NCI-H2196 (cell line): ENCODE results near the gene RAB6C.
"Not testable (repeated sequence)": the region's sequence is repeated elsewhere in the genome, so short reads cannot be mapped to it uniquely, and the experiment has no call there.

Source experiments
- DNase-seq: peaks from one replicate; lab custom pipeline; 2025; ENCODE audit not compliant: unreplicated experiment; lab: John Stamatoyannopoulos, UW

Gene RAB6C

DNA sequence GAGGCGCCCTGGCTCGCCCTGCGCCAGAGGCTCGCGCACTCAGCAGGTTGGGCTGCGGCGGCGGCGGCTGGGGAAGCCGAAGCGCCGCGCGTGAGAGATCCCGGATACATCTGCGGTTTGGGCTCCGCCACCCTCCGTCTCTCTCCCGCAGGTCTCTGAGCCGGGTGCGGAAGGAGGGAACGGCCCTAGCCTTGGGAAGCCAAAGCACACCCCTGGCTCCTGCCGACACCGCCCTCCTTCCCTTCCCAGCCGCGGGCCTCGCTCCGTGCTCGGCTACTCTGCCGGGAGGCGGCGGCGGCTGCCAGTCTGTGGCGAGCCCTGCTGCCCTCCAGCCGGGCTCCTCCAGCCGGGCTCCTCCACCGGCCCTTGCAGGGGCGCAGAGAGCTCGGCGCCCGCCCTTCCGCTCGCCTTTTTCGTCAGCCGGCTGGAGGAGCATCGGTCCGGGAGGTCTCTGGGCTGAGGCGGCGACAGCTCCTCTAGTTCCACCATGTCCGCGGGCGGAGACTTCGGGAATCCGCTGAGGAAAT, at the start of gene RAB6C:
TSS of gene RAB6C (plus strand) at position 38 of the 527 bp plus-strand sequence. CDS start at position 488, 450 bp downstream.
- not testable (repeated sequence) for DNase-seq

DNA sequence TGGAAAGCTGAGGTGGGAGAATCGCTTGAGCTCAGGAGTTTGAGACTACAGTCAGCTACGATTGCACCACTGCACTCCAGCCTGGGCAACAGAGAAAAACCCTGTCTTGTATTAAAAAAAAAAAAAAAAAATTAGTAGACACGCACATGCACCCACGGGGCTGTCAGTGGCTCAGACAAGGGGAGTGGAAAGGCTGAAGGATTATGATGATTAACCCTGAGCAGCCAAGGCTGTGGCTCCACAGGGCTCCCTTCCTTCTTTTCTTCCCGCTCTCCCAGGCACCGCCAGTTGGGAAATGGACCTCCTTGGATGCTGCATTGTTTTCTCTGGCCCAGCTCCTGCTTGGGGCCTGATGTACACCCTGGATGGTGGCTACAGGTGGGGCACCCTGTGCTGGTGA, 49.0 kb upstream of the RAB6C start:
- no peak for DNase-seq

DNA sequence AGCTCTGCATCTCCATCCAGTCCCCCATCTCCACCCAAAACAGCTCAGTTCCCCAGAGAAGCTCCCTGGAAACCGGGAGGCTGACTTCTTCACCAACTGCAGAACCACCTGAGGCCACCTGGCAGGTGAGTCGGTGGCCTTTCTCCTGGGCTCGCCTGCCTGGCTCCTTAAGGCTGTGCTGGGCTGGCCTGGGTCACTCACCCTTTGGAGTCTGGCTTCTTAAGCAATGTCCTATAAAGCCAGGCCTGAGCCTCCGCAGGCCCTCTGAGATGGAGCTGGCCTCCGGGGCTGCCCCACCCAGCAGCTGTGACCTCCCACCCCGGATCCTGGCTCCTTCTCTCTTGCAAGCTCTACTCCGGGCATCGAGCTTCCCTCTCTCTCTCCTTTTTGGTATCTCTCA, 46.1 kb upstream of the RAB6C start:
- not testable (repeated sequence) for DNase-seq

DNA sequence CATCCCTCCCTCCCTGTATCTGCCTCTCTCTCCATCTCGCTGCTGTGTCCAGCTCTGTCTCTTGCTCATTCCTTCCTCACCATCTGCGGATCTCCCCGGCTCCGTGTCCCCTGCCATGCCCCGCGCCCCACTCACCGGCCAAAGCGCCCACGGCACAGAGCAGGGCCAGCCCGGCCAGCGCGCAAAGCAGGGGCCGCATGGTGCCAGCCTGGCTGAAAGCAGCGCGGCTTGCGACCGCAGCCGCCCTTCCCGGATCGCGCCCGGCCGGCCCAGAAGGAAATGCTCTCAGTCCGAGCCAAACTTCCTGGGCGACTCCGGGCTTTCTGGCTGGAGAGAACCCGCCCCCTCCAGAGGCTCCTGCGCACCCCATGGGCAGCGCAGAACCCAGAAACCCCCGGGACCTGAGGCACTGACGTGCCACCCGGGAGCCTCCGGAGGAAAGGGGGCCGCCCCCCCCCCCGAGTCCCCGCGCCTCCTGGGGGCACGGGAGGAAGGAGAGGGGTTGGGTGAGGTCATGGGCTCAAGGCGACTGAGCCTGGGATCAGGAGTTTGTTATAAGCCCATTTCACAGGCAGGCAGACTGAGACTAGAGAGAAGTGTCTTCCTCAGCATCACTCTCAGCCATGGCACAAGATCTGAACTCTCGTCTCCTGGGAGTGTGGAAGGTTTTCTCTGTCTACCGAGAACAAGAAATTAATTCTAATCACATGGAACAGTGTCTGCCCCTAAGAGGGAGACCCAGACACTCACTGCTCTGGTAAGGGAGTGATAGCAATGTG, 45.2 kb upstream of the RAB6C start:
- no peak for DNase-seq

DNA sequence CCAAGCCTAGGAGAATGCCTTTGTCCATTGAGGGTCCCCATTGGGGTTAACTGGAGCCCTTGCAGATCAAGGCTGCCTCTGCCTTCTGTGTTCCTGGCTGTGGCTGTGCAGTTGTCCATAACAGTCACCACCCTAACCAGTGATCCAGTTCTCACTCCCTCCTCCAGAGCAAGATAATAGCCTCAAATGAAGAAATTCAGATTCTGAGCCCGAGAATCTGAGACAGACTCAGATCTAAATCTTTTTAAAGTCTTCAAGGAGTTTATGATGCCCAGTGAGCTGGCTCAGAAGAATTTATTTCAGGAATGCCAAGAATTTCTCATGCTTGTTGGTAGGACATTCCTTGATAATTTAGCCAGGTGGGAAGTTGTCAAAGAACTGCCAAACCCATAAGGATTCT, 44.3 kb upstream of the RAB6C start:
- no peak for DNase-seq

DNA sequence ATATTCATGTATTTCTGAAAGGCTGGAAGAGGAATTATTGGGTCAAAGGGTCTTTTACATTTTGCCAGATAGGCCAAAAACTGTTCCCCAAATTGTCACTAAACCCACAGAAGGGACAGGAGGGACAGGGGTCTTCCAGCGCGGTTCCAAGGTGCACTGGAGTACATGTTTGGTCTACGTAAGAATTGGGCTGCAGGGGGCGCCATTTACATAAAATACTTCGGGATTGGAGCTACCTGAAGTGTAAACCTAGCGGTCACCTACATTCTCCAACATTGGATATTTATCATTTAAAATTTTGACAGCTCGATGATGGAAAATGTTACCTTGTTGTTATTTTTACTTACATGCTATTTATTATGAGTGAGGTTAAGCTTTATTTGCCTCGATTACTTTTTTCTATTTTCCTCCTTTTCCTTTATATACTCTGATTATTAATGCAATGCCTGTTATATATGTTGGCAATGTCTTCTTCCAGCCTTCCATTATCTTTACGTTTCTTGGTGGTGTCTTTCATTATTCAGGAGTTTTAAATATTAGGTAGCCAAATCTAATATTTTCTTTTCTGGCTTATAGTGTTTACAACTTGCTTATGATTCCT, 43.0 kb upstream of the RAB6C start:
- DNase-seq = no peak

DNA sequence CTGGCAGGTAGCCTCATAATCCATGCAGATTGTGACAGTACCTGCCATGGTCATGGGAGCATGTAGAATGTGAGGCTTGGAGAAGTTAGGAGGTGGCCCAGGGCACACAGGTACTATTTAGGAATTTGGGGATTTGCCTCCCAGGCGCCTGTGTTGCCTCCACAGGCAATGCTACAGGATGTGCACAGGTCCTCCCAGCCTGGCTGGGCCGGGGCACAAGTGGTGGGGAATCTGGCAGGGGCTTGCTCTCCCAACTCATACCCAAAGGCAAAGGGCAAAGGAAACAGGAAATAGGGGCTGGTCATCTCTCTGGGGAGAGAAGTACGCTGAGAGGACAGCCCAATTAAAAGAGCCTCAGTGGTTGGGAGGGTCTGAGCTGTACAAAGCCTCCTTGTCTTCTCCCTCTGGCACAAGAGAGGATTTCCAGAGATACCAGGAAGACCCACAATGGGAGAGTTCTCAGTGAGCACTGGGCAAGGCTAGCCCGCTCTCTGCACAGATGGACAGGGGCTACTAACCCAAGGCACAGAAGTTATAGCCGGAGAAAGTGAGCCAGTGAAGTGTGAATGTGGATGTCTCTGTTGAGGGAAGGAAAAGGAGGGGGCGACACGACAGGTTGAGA, 40.5 kb upstream of the RAB6C start:
- not testable (repeated sequence) for DNase-seq

DNA sequence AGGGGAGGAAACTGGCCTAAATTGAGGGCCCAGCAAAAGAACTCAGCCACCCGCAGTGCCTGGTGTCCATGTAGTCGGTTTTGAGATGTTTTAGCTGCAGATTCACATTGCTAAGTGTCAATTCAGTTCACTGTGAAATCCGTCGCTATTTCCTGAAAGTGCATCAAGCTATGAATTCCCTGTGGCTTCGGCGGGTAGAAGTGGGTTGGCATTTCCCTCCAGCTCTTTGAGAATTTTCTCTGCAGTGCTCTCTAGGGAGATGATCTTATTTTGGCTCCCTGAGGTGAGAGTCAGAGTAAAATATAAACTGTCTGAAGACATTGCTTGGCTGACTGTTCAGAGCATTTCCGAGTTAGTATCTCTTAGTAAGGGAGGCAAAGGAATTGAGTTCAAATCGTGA, 36.0 kb upstream of the RAB6C start:
- DNase-seq = not testable (repeated sequence)

DNA sequence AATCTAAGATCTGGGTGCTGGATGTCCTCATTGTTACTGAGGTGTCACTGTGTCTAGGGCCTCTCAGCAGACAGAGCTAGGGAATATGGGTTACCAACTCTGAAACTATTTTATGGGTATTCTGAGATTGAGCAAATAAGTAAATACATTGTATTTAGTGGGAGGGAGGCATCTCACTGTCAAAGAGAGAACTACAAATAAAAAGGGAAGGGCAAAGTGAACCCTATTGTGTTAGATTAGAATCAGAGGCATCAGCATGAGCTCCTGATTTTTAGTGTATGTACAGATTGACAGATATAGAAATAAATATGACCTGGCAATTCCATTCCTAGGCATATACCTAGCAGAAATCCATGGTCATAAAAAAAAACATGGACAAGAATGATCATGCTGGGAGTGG, 33.9 kb upstream of the RAB6C start:
- no peak for DNase-seq

DNA sequence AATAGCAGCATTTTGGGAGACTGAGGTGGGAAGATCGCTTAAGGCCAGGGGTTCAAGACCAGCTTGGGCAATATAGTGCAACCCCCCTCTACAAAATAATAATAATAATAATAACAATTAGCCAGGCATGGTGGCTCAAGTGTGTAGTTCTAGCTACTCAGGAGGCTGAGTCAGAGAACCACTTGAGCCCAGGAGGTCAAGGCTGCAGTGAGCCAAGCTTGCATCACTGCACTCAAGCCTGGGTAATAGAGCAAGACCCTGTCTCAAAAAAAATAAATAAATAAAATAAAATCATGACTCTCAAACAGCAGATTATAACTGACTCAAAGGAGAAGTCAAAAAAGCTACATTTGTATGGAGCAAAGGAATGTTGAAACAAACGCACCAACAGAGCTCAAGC, 31.8 kb upstream of the RAB6C start:
- DNase-seq = not testable (repeated sequence)

DNA sequence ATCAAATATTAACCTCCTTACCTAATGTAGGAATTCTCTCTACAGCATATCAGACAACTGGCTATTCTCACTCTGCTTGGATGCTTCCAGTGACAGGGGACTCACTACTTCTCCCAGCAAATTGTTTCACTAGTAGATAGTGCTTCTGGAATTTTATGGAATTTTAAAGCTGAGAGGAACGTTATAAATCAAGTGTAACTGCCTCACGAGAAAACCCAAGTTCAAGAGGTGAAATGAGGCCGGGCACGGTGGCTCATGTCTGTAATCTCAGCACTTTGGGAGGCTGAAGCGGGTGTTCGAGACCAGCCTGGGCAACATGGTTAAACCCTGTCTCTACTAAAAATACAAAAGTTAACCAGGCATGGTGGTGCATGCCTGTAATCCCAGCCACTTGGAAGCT, 23.3 kb upstream of the RAB6C start:
- DNase-seq = not testable (repeated sequence)

DNA sequence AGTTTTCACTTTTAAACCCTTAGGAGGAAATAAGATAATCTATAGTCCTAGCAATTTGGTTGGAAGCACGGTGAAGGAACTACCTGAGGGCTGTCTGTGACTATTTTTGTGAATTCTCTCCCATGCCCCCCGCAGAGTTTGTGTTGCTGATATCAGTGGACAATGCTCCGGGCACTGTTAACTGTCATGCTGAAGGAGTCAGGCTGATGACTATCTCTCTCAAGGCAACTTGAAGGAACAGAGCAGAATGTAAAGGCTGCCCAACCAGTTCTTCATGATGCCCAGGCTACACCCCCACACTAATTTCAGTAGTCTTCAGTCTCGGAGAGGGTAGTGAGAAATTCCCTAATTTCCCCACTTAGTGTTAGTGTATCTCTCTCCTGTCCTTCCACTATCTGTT, 21.6 kb upstream of the RAB6C start:
- DNase-seq = no peak

DNA sequence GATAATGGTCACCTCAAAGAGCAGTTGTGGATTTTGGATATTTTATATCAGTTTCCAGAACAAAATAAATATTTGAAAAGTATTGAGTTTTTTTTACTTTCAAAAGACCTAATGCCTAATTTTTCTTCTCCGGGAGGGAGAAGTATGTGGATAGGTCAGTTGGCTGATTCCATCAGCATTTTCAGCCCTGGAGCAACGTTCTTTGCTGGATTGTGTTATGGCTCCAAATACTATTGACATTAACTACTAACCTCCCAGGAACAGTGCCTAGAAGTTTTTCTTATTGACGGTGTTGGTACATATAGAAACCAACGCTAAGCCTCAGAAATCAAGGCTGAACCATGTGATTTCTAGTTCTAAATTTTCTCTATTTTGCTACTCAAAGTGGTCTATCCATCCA, 20.7 kb upstream of the RAB6C start:
- not testable (repeated sequence) for DNase-seq

DNA sequence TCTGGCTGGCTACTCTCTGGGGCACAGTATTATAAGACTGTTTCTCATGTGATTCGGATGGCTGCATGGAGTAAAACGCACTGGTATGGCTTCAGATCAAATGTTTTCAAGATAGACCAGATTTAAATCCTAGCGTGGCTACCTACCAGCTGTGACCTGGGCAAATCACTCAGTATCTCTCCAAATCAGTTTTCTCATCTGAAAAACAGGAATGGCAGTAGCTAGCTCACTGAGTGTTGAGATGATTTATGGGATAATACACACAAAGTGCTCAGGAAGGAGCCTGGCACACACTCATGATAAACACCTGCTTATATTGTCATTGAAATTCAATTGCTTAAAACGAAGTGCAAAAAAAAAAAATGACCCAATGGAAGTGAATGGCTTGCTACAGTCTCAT, 10.9 kb upstream of the RAB6C start:
- not testable (repeated sequence) for DNase-seq

DNA sequence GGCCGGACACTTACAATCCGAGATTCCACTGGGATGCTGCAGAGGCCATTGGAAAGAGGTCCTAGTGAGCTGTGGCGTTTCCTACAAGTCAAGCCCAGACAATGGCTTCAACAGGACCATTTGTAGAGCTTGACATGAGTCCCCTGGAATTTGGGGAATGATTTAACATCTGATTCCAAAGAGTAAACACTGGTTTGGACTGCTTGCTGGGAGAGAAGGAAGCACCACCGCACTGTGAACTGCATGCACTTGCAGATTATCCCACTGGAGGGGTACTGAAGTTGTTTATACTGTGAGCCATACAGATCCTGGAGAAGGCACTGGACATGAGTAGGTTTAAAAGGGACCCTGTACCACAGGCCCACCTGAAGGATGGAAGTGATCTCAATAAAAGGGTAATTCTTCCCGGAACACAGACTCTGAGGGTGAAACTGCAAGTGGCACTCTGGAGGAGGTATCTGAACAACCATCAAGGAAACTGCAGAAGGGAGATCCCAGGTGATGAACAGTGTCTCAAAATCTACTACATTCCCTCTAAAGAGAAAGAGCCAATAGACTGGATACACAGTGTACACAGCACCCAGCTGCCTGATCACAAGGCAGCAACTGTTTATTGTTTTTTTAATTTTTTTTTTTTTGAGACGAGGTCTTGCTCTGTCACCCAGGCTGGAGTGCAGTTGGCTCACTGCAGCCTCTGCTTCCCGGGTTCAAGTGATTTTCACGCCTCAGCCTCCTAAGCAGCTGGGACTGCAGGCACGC, 4.3 kb upstream of the RAB6C start:
- DNase-seq = no peak

DNA sequence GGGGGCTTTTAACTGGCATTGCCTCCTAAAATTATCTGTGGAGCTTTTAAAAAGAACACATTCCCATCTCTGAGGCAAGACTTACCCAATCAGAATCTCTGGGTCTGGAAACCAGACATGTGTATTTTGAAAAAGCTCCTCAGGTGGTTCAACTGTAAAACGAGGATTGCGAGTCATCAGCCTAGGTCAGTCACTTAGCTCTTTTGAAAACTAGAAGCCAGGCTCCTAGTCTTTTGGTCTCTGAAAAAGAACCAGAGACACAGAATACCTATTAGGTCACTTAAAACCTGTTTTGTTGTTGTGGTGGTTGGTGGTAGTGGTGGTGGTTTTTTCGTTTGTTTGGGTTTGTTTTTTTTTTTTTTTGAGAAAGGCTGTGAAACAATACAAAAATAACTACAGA, 2.5 kb upstream of the RAB6C start:
- DNase-seq = not testable (repeated sequence)

DNA sequence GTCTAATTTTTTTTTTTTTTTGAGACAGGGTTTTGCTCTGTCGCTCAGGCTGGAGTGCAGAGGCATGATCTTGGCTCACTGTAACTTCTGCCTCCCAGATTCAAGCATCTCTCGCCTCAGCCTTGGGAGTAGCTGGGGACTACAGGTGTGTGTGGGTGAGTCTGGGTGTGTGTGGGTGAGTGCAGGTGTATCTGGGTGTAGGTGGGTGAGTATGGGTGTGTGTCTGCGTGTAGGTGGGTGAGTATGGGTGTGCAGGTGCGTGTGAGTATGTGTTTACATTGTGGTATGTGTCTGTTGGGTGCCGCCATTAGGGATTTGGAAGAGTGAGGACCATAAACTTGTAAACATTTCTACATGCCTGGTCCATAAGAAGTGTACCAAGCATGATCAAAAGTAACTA, 1.5 kb upstream of the RAB6C start:
- DNase-seq = no peak

DNA sequence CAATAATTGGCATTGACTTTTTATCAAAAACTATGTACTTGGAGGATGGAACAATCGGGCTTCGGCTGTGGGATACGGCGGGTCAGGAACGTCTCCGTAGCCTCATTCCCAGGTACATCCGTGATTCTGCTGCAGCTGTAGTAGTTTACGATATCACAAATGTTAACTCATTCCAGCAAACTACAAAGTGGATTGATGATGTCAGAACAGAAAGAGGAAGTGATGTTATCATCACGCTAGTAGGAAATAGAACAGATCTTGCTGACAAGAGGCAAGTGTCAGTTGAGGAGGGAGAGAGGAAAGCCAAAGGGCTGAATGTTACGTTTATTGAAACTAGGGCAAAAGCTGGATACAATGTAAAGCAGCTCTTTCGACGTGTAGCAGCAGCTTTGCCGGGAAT, 780 bp downstream of the RAB6C start:
- DNase-seq = not testable (repeated sequence)

DNA sequence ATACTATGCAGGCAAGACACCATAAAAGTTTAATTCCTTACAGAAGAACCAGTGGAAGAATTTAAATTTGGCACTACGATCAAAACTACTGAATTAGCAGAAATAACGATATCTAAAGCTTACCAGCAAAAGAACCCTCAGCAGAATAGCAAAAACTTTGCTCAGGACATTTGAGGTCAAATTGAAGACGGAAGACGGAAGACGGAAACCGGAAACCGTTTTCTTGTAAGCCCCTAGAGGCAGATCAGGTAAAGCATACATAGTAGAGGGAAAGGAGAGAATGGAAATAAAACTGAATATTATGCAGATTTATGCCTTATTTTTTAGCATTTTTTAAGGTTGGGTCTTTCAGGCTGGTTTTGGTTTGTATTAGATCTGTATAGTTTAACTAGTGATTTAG, 2.2 kb downstream of the RAB6C start:
- DNase-seq = not testable (repeated sequence)

DNA sequence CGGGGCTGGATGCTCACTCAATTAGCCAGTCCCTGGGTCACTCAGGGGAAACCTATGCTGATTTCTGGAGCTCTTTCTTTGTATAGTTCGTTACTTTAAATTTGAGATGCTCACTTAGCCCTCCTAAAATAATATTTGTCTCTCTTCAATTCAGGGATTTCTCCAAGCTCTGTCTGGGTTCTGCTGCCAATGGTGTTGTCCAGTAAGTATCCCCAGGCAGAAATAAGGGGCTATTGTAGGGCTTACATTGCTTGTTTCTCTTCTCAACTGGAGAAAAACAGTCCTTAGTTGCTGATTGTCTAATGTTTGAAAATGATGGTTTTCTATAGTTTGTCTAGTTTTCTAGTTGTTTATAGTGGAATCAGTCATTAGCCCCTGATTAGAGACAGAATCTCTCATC, 5.0 kb downstream of the RAB6C start:
- no peak for DNase-seq

DNA sequence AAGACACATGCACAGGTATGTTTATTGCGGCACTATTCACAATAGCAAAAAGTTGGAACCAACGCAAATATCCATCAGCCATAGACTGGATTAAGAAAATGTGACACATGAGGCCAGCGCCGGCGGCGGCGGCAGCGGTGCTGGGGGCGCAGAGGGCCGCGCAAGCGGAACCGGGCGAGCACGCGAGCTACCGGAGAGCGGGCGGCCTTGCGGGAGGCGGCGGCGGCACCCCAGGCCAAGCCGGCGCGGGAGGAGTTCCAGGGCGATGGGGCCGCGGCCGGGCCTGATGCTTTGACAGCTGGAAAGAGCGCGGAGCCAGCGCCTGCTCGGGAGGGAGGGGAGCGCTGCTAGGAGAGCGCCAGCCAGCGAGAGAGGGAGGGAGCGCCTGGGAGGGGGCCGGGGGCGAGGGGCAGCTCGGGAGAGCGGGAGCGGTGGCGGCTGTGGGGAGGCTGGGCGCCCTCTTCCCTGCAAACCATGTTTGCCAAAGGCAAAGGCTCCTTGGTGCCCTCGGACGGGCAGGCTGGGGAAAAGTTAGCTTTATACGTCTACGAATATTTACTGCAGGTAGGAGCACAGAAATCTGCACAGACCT, 13.0 kb downstream of the RAB6C start:
- not testable (repeated sequence) for DNase-seq
